ENCODE data around the gene DNM1.
A peak's percentile ranks its signal among the peaks of the same experiment; 100 is the strongest.

Gene DNM1

GRCh38 chr9:128288273-128289004, 85.3 kb downstream of the DNM1 start:
- no peak for DNase-seq
- TF ChIP-seq GATA1 (IDR thresholded peaks at IDR 0.05; ENCODE audit: low read depth, low read length) (no peak), POLR2A (IDR thresholded peaks at IDR 0.05; ENCODE audit: low read length) (no peak)

GRCh38 chr9:128292009-128292408, 88.8 kb downstream of the DNM1 start:
- DNase-seq: no peak
- TF ChIP-seq GATA1 (IDR thresholded peaks at IDR 0.05; ENCODE audit: low read depth, low read length) (no peak), POLR2A (IDR thresholded peaks at IDR 0.05; ENCODE audit: low read length) (no peak)

- TF ChIP-seq POLR2A (IDR thresholded peaks at IDR 0.05; ENCODE audit: low read length) (no peak), GATA1 (IDR thresholded peaks at IDR 0.05; ENCODE audit: low read depth, low read length) (no peak)
- DNase-seq: no peak
Measured at GRCh38 chr9:128293091-128293490, 89.9 kb downstream of the DNM1 start.

- DNase-seq: no peak
- TF ChIP-seq GATA1 (IDR thresholded peaks at IDR 0.05; ENCODE audit: low read depth, low read length) (no peak), POLR2A (IDR thresholded peaks at IDR 0.05; ENCODE audit: low read length) (no peak)
Measured at GRCh38 chr9:128294142-128294541, 91.0 kb downstream of the DNM1 start.

GRCh38 chr9:128296340-128297220, 93.4 kb downstream of the DNM1 start:
- peak; percentile 83 to 93 for DNase-seq
- no peak for TF ChIP-seq POLR2A (IDR thresholded peaks at IDR 0.05; ENCODE audit: low read length)
- TF ChIP-seq GATA1 (IDR thresholded peaks at IDR 0.05; ENCODE audit: low read depth, low read length): no peak

- no peak for DNase-seq
- TF ChIP-seq POLR2A (IDR thresholded peaks at IDR 0.05; ENCODE audit: low read length) (no peak), GATA1 (IDR thresholded peaks at IDR 0.05; ENCODE audit: low read depth, low read length) (no peak)
Measured at GRCh38 chr9:128297221-128297773, 94.1 kb downstream of the DNM1 start.

GRCh38 chr9:128298535-128299482, 95.6 kb downstream of the DNM1 start:
- DNase-seq: peak in 1 of 2 experiments; percentile 16
- TF ChIP-seq GATA1 (IDR thresholded peaks at IDR 0.05; ENCODE audit: low read depth, low read length) (no peak), POLR2A (IDR thresholded peaks at IDR 0.05; ENCODE audit: low read length) (no peak)

GRCh38 chr9:128304136-128304970, 101.2 kb downstream of the DNM1 start:
- DNase-seq: no peak
- TF ChIP-seq POLR2A (IDR thresholded peaks at IDR 0.05; ENCODE audit: low read length) (no peak), GATA1 (IDR thresholded peaks at IDR 0.05; ENCODE audit: low read depth, low read length) (no peak)

All from erythroblast (primary cell).